WTC11 (cell line): ENCODE data around the gene SLC35F1. TPM values are rescaled to one million over a fixed set of nuclear protein-coding genes. Genes with fewer than 3 reads are reported as not detected.

ENCODE experiments used
- ATAC-seq: fragments of 200-7000 bp; cut with Tn5 transposase; 2 replicates; pipeline ENCODE4 v1.10.0; 2021; ENCODE audit warnings: mild to moderate bottlenecking, moderate library complexity
- CTCF ChIA-PET: fragments of 300-600 bp; sonication (Branson Sonifier 250); formaldehyde crosslinking; loops from one replicate; lab custom pipeline; 2021; ENCODE audit warnings: antibody characterized with exemption; lab: Charles Lee
- POLR2A ChIA-PET: fragments of 350-600 bp; sonication (Branson Sonifier 250); formaldehyde crosslinking; loops from one replicate; lab custom pipeline; 2021; ENCODE audit warnings: antibody characterized with exemption; lab: Charles Lee
- DNase-seq: peaks from one replicate; pipeline ENCODE4 v3.0.0; 2021; ENCODE audit warnings: low spot score
- H3K27ac Mint-ChIP-seq: 2 replicates; pipeline ENCODE4 v1.8.0; 2021; ENCODE audit warnings: mixed read lengths
- H3K27me3 Mint-ChIP-seq: 2 replicates; pipeline ENCODE4 v1.8.0; 2021; ENCODE audit warnings: low read depth, mild to moderate bottlenecking, moderate library complexity, mixed read lengths
- H3K36me3 Mint-ChIP-seq: 2 replicates; pipeline ENCODE4 v1.8.0; 2021; ENCODE audit warnings: mixed read lengths
- H3K4me1 Mint-ChIP-seq: 2 replicates; pipeline ENCODE4 v1.8.0; 2022; ENCODE audit warnings: mixed read lengths
- H3K4me3 Mint-ChIP-seq: 2 replicates; pipeline ENCODE4 v1.8.0; 2021; ENCODE audit warnings: mild to moderate bottlenecking, moderate library complexity, mixed read lengths
- H3K9me3 Mint-ChIP-seq: 2 replicates; pipeline ENCODE4 v1.8.0; 2021; ENCODE audit warnings: mixed read lengths
- JAZF1 ChIP-seq: fragments of 250-450 bp; sonication (Bioruptor Pico); IDR thresholded peaks from 2 replicates; pipeline ENCODE4 v1.9.0; 2021; ENCODE audit warnings: moderate library complexity, mild to moderate bottlenecking, inconsistent platforms
- NFE2L1 ChIP-seq: sonication (generic); formaldehyde crosslinking; IDR thresholded peaks from 2 replicates; pipeline ENCODE4 v1.8.1; 2023; ENCODE audit warnings: missing genetic modification reagents
- RORB ChIP-seq: fragments of 250-450 bp; sonication (Bioruptor Pico); IDR thresholded peaks from 2 replicates; pipeline ENCODE4 v1.9.0; 2021; ENCODE audit warnings: mild to moderate bottlenecking
- TCF7 ChIP-seq: sonication (generic); formaldehyde crosslinking; IDR thresholded peaks from 2 replicates; pipeline ENCODE4 v1.8.0; 2022; ENCODE audit warnings: mild to moderate bottlenecking, low read depth, missing genetic modification reagents, moderate library complexity
- ZNF219 ChIP-seq: sonication (generic); formaldehyde crosslinking; IDR thresholded peaks from 2 replicates; pipeline ENCODE4 v1.8.0; 2023; ENCODE audit warnings: missing genetic modification reagents, mild to moderate bottlenecking, borderline replicate concordance
- total RNA-seq: library from RNA; stranded (reverse); gene quantifications from 3 replicates; pipeline ENCODE4 v1.2.3, GENCODE V29; 2021
- TF ChIP-seq, protein P1 (sequence below): sonication (generic); formaldehyde crosslinking; IDR thresholded peaks from 2 replicates; pipeline ENCODE4 v1.8.1; 2023; ENCODE audit warnings: mild to moderate bottlenecking, missing genetic modification reagents
- TF ChIP-seq, protein P2 (sequence below): sonication (generic); formaldehyde crosslinking; IDR thresholded peaks from 2 replicates; pipeline ENCODE4 v1.8.1; 2023; ENCODE audit warnings: mild to moderate bottlenecking, missing genetic modification reagents, moderate library complexity
- TF ChIP-seq, protein P3 (sequence below): fragments of 250-450 bp; sonication (Bioruptor Pico); IDR thresholded peaks from 2 replicates; pipeline ENCODE4 v1.9.0; 2021; ENCODE audit warnings: mild to moderate bottlenecking, borderline replicate concordance
- TF ChIP-seq, protein P4 (sequence below): sonication (generic); formaldehyde crosslinking; IDR thresholded peaks from 2 replicates; pipeline ENCODE4 v1.8.0; 2022; ENCODE audit warnings: mild to moderate bottlenecking, missing genetic modification reagents
- TF ChIP-seq, protein P5 (sequence below): fragments of 250-450 bp; sonication (Bioruptor Pico); IDR thresholded peaks from 2 replicates; pipeline ENCODE4 v1.9.0; 2021; ENCODE audit warnings: moderate library complexity, mild to moderate bottlenecking, inconsistent platforms, borderline replicate concordance
- TF ChIP-seq, protein P6 (sequence below): sonication (generic); formaldehyde crosslinking; IDR thresholded peaks from 2 replicates; pipeline ENCODE4 v1.8.0; 2022; ENCODE audit warnings: mild to moderate bottlenecking, missing genetic modification reagents
- TF ChIP-seq, protein P7 (sequence below): sonication (generic); formaldehyde crosslinking; IDR thresholded peaks from 2 replicates; pipeline ENCODE4 v1.8.1; 2023; ENCODE audit warnings: mild to moderate bottlenecking, missing genetic modification reagents, borderline replicate concordance

Gene SLC35F1
- total RNA-seq, 1 experiment from 2014 or later = 11.0 TPM

DNA sequence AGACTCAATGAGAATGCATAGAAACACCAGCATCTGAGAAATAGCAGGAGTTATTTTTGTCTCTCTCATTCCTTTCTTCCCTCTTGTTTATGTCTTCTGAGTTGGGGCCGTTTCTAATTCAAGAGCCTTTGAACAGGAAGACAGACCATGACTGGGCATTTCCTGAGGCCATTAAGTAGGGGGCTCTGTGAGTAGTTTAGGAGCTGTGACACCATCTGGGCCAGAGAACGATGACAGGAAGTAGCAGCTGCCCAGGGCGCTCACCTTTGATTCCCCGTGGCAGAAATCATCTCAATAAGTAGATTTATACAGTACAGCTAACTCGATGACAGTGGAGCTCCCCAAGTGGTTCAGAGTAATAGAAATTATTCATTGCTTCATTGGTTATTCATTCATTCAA lies 342.6 kb downstream of the SLC35F1 start:
- H3K4me1 Mint-ChIP-seq = peaks cover 7% of the 10 kb centered on the region
- no peak overlapping the region for H3K4me3 Mint-ChIP-seq
- no peak for TF ChIP-seq NFE2L1
- CTCF ChIA-PET = no interaction called here
- no peak overlapping the region for H3K27ac Mint-ChIP-seq
- H3K9me3 Mint-ChIP-seq = peaks cover 14% of the 10 kb centered on the region
- POLR2A ChIA-PET = no interaction called here
- H3K36me3 Mint-ChIP-seq = peaks cover 7% of the 10 kb centered on the region; the same call in 1 of the 2 replicates
- ATAC-seq (peak; percentile 44; the same call in 1 of the 2 replicates), DNase-seq (no peak)
- no peaks in the 10 kb centered on the region for H3K27me3 Mint-ChIP-seq

DNA sequence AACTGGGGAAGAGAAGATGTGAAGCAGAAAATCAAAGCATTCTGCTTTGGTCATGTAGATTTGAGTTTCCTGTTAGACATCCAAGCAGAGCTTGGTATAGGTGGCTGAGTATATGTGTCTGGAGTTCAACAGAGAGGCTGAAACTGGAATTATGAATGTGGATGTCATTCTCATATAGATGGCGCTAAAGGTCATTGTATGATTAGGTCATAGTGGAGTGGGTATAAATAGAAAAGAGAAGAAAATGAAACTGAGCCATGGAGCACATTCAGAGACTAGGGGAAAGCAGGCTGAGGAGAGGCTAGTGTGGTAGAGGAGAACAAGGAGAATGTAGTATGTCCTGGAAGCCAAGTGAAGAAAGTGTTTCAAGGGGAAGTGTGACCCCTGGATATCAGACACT lies 345.4 kb downstream of the SLC35F1 start:
- ChIA-PET POLR2A (no interaction called here), CTCF (no interaction called here)
- DNase-seq (no peak), ATAC-seq (no peak)
- Mint-ChIP-seq H3K4me3 (no peak overlapping the region), H3K4me1 (peaks cover 7% of the 10 kb centered on the region), H3K9me3 (peaks cover 9% of the 10 kb centered on the region), H3K36me3 (peaks cover 7% of the 10 kb centered on the region; the same call in 1 of the 2 replicates), H3K27ac (no peak overlapping the region), H3K27me3 (no peaks in the 10 kb centered on the region)
- TF ChIP-seq, protein P1, sequence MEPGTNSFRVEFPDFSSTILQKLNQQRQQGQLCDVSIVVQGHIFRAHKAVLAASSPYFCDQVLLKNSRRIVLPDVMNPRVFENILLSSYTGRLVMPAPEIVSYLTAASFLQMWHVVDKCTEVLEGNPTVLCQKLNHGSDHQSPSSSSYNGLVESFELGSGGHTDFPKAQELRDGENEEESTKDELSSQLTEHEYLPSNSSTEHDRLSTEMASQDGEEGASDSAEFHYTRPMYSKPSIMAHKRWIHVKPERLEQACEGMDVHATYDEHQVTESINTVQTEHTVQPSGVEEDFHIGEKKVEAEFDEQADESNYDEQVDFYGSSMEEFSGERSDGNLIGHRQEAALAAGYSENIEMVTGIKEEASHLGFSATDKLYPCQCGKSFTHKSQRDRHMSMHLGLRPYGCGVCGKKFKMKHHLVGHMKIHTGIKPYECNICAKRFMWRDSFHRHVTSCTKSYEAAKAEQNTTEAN = no peak
- TF ChIP-seq ZNF219 (CRISPR knock-in tag) (no peak), RORB (CRISPR knock-in tag) (no peak), JAZF1 (CRISPR knock-in tag) (no peak), TCF7 (CRISPR knock-in tag) (no peak)
- TF ChIP-seq, protein P2, sequence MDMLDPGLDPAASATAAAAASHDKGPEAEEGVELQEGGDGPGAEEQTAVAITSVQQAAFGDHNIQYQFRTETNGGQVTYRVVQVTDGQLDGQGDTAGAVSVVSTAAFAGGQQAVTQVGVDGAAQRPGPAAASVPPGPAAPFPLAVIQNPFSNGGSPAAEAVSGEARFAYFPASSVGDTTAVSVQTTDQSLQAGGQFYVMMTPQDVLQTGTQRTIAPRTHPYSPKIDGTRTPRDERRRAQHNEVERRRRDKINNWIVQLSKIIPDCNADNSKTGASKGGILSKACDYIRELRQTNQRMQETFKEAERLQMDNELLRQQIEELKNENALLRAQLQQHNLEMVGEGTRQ = no peak
- TF ChIP-seq, protein P3, sequence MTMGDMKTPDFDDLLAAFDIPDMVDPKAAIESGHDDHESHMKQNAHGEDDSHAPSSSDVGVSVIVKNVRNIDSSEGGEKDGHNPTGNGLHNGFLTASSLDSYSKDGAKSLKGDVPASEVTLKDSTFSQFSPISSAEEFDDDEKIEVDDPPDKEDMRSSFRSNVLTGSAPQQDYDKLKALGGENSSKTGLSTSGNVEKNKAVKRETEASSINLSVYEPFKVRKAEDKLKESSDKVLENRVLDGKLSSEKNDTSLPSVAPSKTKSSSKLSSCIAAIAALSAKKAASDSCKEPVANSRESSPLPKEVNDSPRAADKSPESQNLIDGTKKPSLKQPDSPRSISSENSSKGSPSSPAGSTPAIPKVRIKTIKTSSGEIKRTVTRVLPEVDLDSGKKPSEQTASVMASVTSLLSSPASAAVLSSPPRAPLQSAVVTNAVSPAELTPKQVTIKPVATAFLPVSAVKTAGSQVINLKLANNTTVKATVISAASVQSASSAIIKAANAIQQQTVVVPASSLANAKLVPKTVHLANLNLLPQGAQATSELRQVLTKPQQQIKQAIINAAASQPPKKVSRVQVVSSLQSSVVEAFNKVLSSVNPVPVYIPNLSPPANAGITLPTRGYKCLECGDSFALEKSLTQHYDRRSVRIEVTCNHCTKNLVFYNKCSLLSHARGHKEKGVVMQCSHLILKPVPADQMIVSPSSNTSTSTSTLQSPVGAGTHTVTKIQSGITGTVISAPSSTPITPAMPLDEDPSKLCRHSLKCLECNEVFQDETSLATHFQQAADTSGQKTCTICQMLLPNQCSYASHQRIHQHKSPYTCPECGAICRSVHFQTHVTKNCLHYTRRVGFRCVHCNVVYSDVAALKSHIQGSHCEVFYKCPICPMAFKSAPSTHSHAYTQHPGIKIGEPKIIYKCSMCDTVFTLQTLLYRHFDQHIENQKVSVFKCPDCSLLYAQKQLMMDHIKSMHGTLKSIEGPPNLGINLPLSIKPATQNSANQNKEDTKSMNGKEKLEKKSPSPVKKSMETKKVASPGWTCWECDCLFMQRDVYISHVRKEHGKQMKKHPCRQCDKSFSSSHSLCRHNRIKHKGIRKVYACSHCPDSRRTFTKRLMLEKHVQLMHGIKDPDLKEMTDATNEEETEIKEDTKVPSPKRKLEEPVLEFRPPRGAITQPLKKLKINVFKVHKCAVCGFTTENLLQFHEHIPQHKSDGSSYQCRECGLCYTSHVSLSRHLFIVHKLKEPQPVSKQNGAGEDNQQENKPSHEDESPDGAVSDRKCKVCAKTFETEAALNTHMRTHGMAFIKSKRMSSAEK (CRISPR knock-in tag) = no peak
- TF ChIP-seq, protein P4, sequence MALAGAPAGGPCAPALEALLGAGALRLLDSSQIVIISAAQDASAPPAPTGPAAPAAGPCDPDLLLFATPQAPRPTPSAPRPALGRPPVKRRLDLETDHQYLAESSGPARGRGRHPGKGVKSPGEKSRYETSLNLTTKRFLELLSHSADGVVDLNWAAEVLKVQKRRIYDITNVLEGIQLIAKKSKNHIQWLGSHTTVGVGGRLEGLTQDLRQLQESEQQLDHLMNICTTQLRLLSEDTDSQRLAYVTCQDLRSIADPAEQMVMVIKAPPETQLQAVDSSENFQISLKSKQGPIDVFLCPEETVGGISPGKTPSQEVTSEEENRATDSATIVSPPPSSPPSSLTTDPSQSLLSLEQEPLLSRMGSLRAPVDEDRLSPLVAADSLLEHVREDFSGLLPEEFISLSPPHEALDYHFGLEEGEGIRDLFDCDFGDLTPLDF = no peak
- TF ChIP-seq, protein P5, sequence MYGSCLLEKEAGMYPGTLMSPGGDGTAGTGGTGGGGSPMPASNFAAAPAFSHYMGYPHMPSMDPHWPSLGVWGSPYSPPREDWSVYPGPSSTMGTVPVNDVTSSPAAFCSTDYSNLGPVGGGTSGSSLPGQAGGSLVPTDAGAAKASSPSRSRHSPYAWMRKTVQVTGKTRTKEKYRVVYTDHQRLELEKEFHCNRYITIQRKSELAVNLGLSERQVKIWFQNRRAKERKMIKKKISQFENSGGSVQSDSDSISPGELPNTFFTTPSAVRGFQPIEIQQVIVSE (CRISPR knock-in tag) = no peak
- TF ChIP-seq, protein P6, sequence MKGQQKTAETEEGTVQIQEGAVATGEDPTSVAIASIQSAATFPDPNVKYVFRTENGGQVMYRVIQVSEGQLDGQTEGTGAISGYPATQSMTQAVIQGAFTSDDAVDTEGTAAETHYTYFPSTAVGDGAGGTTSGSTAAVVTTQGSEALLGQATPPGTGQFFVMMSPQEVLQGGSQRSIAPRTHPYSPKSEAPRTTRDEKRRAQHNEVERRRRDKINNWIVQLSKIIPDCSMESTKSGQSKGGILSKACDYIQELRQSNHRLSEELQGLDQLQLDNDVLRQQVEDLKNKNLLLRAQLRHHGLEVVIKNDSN (CRISPR knock-in tag) = no peak
- TF ChIP-seq, protein P7, sequence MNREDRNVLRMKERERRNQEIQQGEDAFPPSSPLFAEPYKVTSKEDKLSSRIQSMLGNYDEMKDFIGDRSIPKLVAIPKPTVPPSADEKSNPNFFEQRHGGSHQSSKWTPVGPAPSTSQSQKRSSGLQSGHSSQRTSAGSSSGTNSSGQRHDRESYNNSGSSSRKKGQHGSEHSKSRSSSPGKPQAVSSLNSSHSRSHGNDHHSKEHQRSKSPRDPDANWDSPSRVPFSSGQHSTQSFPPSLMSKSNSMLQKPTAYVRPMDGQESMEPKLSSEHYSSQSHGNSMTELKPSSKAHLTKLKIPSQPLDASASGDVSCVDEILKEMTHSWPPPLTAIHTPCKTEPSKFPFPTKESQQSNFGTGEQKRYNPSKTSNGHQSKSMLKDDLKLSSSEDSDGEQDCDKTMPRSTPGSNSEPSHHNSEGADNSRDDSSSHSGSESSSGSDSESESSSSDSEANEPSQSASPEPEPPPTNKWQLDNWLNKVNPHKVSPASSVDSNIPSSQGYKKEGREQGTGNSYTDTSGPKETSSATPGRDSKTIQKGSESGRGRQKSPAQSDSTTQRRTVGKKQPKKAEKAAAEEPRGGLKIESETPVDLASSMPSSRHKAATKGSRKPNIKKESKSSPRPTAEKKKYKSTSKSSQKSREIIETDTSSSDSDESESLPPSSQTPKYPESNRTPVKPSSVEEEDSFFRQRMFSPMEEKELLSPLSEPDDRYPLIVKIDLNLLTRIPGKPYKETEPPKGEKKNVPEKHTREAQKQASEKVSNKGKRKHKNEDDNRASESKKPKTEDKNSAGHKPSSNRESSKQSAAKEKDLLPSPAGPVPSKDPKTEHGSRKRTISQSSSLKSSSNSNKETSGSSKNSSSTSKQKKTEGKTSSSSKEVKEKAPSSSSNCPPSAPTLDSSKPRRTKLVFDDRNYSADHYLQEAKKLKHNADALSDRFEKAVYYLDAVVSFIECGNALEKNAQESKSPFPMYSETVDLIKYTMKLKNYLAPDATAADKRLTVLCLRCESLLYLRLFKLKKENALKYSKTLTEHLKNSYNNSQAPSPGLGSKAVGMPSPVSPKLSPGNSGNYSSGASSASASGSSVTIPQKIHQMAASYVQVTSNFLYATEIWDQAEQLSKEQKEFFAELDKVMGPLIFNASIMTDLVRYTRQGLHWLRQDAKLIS (CRISPR knock-in tag) = no peak
